SK-N-SH (cell line): ENCODE data around the gene ZNF398. TPM values are rescaled to one million over a fixed set of nuclear protein-coding genes. Genes with fewer than 3 reads are reported as not detected.

Experiments used
- CTCF ChIA-PET: fragments of 300-600, 350-600 bp; formaldehyde crosslinking; extraction: SDS; loops from one replicate; lab custom pipeline; 2021; lab: Yijun Ruan, JAX
- POLR2A ChIA-PET: fragments of 350-600 bp; sonication (Branson Sonifier 250); formaldehyde crosslinking; extraction: SDS; loops from one replicate; lab custom pipeline; 2020; ENCODE audit warnings: antibody characterized with exemption, inconsistent platforms; lab: Yijun Ruan, JAX
- DNase-seq: peaks from one replicate; pipeline ENCODE4 v3.0.0; 2012
- H2AFZ ChIP-seq: fragments of 200-600 bp; sonication (generic); 2 replicates; pipeline ENCODE4 v1.8.1; 2016; ENCODE audit warnings: antibody characterized with exemption, mild to moderate bottlenecking, low read depth
- H3F3A ChIP-seq: fragments of 200-600 bp; sonication (generic); replicated peaks from 2 replicates; pipeline ENCODE3; 2016; ENCODE audit warnings: antibody characterized with exemption, mild to moderate bottlenecking; ENCODE audit not compliant: insufficient read depth
- H3K27ac ChIP-seq, 2 experiments: fragments of 200-500 bp in 1 of 2; fragments of 200-600 bp in 1 of 2; sonication (Bioruptor generic) in 1 of 2; sonication (generic), shearing (Covaris generic) in 1 of 2; 2 replicates each; pipeline versions ENCODE4 v1.5.1 to v1.6.1; 2014 to 2016; ENCODE audit warnings: low read depth in 2 of 2, inconsistent platforms in 1 of 2, low read length in 1 of 2, mild to moderate bottlenecking in 1 of 2, mixed read lengths in 1 of 2
- H3K27me3 ChIP-seq: fragments of 200-600 bp; sonication (generic), shearing (Covaris generic); 2 replicates; pipeline ENCODE4 v1.6.1; 2016; ENCODE audit warnings: mixed run types; ENCODE audit not compliant: insufficient read depth
- H3K36me3 ChIP-seq, 2 experiments: fragments of 200-500 bp in 1 of 2; fragments of 200-600 bp in 1 of 2; sonication (Bioruptor generic) in 1 of 2; sonication (generic) in 1 of 2; replicated peaks in 1 of 2; 2 replicates each; pipeline versions ENCODE3 to v1.5.1; 2014 to 2016; ENCODE audit warnings: low read length in 1 of 2, mild to moderate bottlenecking in 1 of 2; ENCODE audit not compliant: insufficient read depth in 2 of 2, control insufficient read depth in 1 of 2
- H3K4me1 ChIP-seq, 2 experiments: fragments of 200-500 bp in 1 of 2; fragments of 200-600 bp in 1 of 2; sonication (Bioruptor generic) in 1 of 2; sonication (generic), shearing (Covaris generic) in 1 of 2; 2 replicates each; pipeline versions ENCODE4 v1.5.1 to v1.6.1; 2014 to 2016; ENCODE audit warnings: low read depth in 1 of 2, low read length in 1 of 2, mixed run types in 1 of 2; ENCODE audit not compliant: insufficient read depth in 2 of 2, control insufficient read depth in 1 of 2
- H3K4me2 ChIP-seq: fragments of 200-600 bp; sonication (generic), shearing (Covaris generic); 2 replicates; pipeline ENCODE4 v1.6.1; 2017; ENCODE audit warnings: mixed run types
- H3K4me3 ChIP-seq, 2 experiments: fragments of 200-500 bp in 1 of 2; fragments of 200-600 bp in 1 of 2; sonication (Bioruptor generic) in 1 of 2; sonication (generic), shearing (Covaris generic) in 1 of 2; 2 replicates each; pipeline versions ENCODE4 v1.5.1 to v1.8.1; 2014 to 2016; ENCODE audit warnings: low read depth in 2 of 2, inconsistent platforms in 1 of 2, low read length in 1 of 2, mild to moderate bottlenecking in 1 of 2, mixed read lengths in 1 of 2, moderate library complexity in 1 of 2
- H3K79me2 ChIP-seq: fragments of 200-600 bp; sonication (generic); 2 replicates; pipeline ENCODE4 v1.8.1; 2017; ENCODE audit warnings: mild to moderate bottlenecking; ENCODE audit not compliant: insufficient read depth
- H3K9ac ChIP-seq: fragments of 200-600 bp; sonication (generic); 2 replicates; pipeline ENCODE4 v1.6.1; 2017; ENCODE audit warnings: mixed run types
- H3K9me2 ChIP-seq: fragments of 200-600 bp; sonication (generic); 2 replicates; pipeline ENCODE4 v1.6.1; 2017; ENCODE audit warnings: mixed run types
- H3K9me3 ChIP-seq: fragments of 200-600 bp; sonication (generic); 2 replicates; pipeline ENCODE4 v1.6.1; 2017; ENCODE audit warnings: mixed run types, mild to moderate bottlenecking, moderate library complexity
- H4K20me1 ChIP-seq: fragments of 200-600 bp; sonication (generic); 2 replicates; pipeline ENCODE4 v1.6.1; 2017; ENCODE audit warnings: mild to moderate bottlenecking, mixed run types; ENCODE audit not compliant: insufficient read depth
- ELF1 ChIP-seq: IDR thresholded peaks from 2 replicates; pipeline ENCODE4 v1.4.0; 2012
- FOSL2 ChIP-seq: IDR thresholded peaks from 2 replicates; pipeline ENCODE4 v1.4.0; 2012; ENCODE audit warnings: low read depth, mild to moderate bottlenecking, moderate library complexity, borderline replicate concordance
- JUND ChIP-seq: IDR thresholded peaks from 2 replicates; pipeline ENCODE4 v1.4.0; 2012
- POLR2AphosphoS5 ChIP-seq: IDR thresholded peaks from 2 replicates; pipeline ENCODE4 v1.6.1; 2012; ENCODE audit warnings: low read depth, low read length
- RAD21 ChIP-seq: IDR thresholded peaks from 2 replicates; pipeline ENCODE4 v1.6.1; 2012; ENCODE audit warnings: mild to moderate bottlenecking, low read length
- RCOR1 ChIP-seq: fragments of 150-350 bp; IDR thresholded peaks from 2 replicates; pipeline ENCODE4 v1.6.1; 2017; ENCODE audit warnings: antibody characterized with exemption, low read length
- RFX5 ChIP-seq: IDR thresholded peaks from 2 replicates; pipeline ENCODE4 v1.6.1; 2012; ENCODE audit warnings: mild to moderate bottlenecking, improper control_type of control experiment, low read length
- SMC3 ChIP-seq: IDR thresholded peaks from 2 replicates; pipeline ENCODE4 v1.6.1; 2012; ENCODE audit warnings: low read depth, low read length, improper control_type of control experiment
- WGBS: methylation state at CpG from one replicate; pipeline ENCODE4 v1.1.6; 2017; ENCODE audit warnings: low lambda C conversion rate; 5-methylcytosine and 5-hydroxymethylcytosine counted together
- polyA plus RNA-seq, 3 experiments: library from polyadenylated mRNA; depleted of rRNA; stranded (reverse); fragments of >200 nt; gene quantifications; 2 replicates each; pipeline ENCODE4 v1.2.3, GENCODE V29; 2012
- TF ChIP-seq, protein P1 (sequence below): IDR thresholded peaks from 2 replicates; pipeline ENCODE4 v1.6.1; 2012; ENCODE audit warnings: mild to moderate bottlenecking, low read depth, low read length, moderate library complexity
- TF ChIP-seq, protein P2 (sequence below): fragments of 200-600 bp; sonication (generic); IDR thresholded peaks from 2 replicates; pipeline ENCODE4 v1.6.1; 2017; ENCODE audit warnings: antibody characterized with exemption, mild to moderate bottlenecking, moderate library complexity
- TF ChIP-seq, protein P3 (sequence below): IDR thresholded peaks from 2 replicates; pipeline ENCODE4; 2012

ZNF398 gene
- polyA plus RNA-seq, 1 of the 3 experiments (the other 2 are of a cell fraction) = 4.5 TPM

DNA sequence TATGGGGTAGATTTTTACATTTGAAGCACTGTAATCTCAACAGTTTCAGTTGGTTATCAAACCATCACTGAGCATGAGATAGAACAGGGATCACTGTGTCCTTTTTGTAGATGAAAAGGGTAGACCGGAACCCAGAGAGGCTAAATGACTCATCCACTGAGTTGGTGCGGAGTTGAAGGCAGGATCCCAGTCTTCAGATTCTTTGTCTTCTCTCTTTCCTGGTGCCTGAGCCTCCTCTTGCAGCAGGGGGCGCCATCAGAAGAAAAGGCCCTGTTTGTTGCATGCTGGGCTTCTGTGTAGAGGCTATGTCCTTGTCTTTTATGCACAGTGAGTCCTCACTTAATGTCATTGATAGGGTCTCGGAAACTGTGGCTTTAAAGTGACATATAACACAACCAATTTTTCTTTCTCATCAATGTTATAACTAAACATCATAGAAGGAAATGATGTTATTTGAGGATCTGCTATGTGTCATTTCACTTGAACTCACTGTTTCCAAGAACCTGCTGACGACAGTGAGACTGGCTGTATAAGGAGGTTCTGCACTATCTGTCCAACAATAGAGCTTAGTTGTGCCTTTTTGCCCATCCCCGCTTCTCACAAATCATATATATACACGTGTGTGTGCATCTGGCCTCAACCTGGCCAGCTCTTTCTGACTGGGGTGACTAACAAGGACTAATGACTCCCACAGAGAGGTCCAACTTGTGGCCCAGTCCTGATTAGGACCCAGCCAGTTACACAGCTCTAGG lies 62.4 kb downstream of the ZNF398 start:
- no peaks in the 10 kb centered on the region for H3K27me3 ChIP-seq
- H4K20me1 ChIP-seq = peaks cover 5% of the 10 kb centered on the region; the same call in 1 of the 2 replicates
- no peak overlapping the region for H3K9ac ChIP-seq
- ChIA-PET CTCF (interaction anchor here (0.7 to 1.7 kb wide), 13 partner anchors 9 to 86 kb away, joined by 3 to 13 read pairs (median 3); partner anchors contain the start of genes ZNF282, ZNF398 and ZNF425), POLR2A (no interaction called here)
- H2AFZ ChIP-seq = no peak overlapping the region
- WGBS = 52% methylated on average over 7 of the region's 7 CpGs
- TF ChIP-seq RCOR1 (no peak), RFX5 (no peak), ELF1 (no peak), SMC3 (peak; percentile 49), RAD21 (peak; percentile 53), FOSL2 (peak; percentile 78; the same call in 1 of the 2 replicates), POLR2AphosphoS5 (no peak; the same call in 1 of the 2 replicates), JUND (peak; percentile 63)
- TF ChIP-seq, protein P1, sequence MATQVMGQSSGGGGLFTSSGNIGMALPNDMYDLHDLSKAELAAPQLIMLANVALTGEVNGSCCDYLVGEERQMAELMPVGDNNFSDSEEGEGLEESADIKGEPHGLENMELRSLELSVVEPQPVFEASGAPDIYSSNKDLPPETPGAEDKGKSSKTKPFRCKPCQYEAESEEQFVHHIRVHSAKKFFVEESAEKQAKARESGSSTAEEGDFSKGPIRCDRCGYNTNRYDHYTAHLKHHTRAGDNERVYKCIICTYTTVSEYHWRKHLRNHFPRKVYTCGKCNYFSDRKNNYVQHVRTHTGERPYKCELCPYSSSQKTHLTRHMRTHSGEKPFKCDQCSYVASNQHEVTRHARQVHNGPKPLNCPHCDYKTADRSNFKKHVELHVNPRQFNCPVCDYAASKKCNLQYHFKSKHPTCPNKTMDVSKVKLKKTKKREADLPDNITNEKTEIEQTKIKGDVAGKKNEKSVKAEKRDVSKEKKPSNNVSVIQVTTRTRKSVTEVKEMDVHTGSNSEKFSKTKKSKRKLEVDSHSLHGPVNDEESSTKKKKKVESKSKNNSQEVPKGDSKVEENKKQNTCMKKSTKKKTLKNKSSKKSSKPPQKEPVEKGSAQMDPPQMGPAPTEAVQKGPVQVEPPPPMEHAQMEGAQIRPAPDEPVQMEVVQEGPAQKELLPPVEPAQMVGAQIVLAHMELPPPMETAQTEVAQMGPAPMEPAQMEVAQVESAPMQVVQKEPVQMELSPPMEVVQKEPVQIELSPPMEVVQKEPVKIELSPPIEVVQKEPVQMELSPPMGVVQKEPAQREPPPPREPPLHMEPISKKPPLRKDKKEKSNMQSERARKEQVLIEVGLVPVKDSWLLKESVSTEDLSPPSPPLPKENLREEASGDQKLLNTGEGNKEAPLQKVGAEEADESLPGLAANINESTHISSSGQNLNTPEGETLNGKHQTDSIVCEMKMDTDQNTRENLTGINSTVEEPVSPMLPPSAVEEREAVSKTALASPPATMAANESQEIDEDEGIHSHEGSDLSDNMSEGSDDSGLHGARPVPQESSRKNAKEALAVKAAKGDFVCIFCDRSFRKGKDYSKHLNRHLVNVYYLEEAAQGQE = no peak
- TF ChIP-seq, protein P2, sequence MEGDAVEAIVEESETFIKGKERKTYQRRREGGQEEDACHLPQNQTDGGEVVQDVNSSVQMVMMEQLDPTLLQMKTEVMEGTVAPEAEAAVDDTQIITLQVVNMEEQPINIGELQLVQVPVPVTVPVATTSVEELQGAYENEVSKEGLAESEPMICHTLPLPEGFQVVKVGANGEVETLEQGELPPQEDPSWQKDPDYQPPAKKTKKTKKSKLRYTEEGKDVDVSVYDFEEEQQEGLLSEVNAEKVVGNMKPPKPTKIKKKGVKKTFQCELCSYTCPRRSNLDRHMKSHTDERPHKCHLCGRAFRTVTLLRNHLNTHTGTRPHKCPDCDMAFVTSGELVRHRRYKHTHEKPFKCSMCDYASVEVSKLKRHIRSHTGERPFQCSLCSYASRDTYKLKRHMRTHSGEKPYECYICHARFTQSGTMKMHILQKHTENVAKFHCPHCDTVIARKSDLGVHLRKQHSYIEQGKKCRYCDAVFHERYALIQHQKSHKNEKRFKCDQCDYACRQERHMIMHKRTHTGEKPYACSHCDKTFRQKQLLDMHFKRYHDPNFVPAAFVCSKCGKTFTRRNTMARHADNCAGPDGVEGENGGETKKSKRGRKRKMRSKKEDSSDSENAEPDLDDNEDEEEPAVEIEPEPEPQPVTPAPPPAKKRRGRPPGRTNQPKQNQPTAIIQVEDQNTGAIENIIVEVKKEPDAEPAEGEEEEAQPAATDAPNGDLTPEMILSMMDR = peak; percentile 98
- TF ChIP-seq, protein P3, sequence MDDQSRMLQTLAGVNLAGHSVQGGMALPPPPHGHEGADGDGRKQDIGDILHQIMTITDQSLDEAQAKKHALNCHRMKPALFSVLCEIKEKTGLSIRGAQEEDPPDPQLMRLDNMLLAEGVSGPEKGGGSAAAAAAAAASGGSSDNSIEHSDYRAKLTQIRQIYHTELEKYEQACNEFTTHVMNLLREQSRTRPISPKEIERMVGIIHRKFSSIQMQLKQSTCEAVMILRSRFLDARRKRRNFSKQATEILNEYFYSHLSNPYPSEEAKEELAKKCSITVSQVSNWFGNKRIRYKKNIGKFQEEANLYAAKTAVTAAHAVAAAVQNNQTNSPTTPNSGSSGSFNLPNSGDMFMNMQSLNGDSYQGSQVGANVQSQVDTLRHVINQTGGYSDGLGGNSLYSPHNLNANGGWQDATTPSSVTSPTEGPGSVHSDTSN = no peak
- peaks cover 20% of the 10 kb centered on the region for H3K79me2 ChIP-seq
- no peaks in the 10 kb centered on the region for H3K9me2 ChIP-seq
- peaks cover 77 to 81% of the 10 kb centered on the region in 2 experiments for H3K36me3 ChIP-seq
- peak overlapping the region; percentile 27; the same call in 1 of the 2 replicates for H3K4me2 ChIP-seq
- H3K4me3 ChIP-seq = no peak overlapping the region
- H3F3A ChIP-seq = peaks cover 9% of the 10 kb centered on the region
- peaks cover 0 to 5% of the 10 kb centered on the region in 2 experiments; a peak in 1 of 4 replicates for H3K4me1 ChIP-seq
- H3K9me3 ChIP-seq = no peaks in the 10 kb centered on the region
- peak overlapping the region in 1 of 2 experiments; percentile 61; a peak in 2 of 4 replicates for H3K27ac ChIP-seq
- peak; percentile 83 for DNase-seq
